Right lobe of liver (tissue), 4 donors: ENCODE results near the gene NAV2.

Experiments
- POLR2A ChIP-seq: fragments of 450-650 bp; IDR thresholded peaks from one replicate; pipeline ENCODE4 v1.6.1; 2017; ENCODE audit warnings: antibody characterized with exemption, mild to moderate bottlenecking
- TF ChIP-seq, protein P1 (sequence below), 4 donors: fragments of 200-600 bp in 3 of 4; fragments of 450-650 bp in 1 of 4; IDR thresholded peaks; one replicate each; pipeline versions ENCODE4 v1.5.1 to v1.8.0; 2016 to 2022; ENCODE audit warnings: antibody characterized with exemption in 4 of 4, mild to moderate bottlenecking in 2 of 4
- donor health status: DM: no; HTN: no; CAD: no.
- donor health status: DM: no; HTN: no; CAD: no.
- donor health status: DM: no; HTN: yes; CAD: no.

- TF ChIP-seq, protein P1, sequence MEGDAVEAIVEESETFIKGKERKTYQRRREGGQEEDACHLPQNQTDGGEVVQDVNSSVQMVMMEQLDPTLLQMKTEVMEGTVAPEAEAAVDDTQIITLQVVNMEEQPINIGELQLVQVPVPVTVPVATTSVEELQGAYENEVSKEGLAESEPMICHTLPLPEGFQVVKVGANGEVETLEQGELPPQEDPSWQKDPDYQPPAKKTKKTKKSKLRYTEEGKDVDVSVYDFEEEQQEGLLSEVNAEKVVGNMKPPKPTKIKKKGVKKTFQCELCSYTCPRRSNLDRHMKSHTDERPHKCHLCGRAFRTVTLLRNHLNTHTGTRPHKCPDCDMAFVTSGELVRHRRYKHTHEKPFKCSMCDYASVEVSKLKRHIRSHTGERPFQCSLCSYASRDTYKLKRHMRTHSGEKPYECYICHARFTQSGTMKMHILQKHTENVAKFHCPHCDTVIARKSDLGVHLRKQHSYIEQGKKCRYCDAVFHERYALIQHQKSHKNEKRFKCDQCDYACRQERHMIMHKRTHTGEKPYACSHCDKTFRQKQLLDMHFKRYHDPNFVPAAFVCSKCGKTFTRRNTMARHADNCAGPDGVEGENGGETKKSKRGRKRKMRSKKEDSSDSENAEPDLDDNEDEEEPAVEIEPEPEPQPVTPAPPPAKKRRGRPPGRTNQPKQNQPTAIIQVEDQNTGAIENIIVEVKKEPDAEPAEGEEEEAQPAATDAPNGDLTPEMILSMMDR (IDR thresholded peaks at IDR 0.05), result no peak
- TF ChIP-seq POLR2A, result no peak
These were observed 140.4 kb downstream of the NAV2 start for GRCh38 chr11:19853016-19853415.
